ENCODE data around the gene PARP1. TPM values are rescaled to one million over a fixed set of nuclear protein-coding genes. Genes with fewer than 3 reads are reported as not detected.
"Not testable (repeated sequence)": the region's sequence is repeated elsewhere in the genome, so short reads cannot be mapped to it uniquely, and the experiment has no call there.

The PARP1 gene
- total RNA-seq, 1 experiment from 2014 or later = 376 TPM

GRCh38 chr1:226342656-226343055 lies 65.2 kb downstream of the PARP1 start:
- DNase-seq (ENCODE audit: low spot score) (no peak), ATAC-seq (no peak)
- no peak for TF ChIP-seq PREB (CRISPR knock-in tag; IDR thresholded peaks at IDR 0.05; ENCODE audit: borderline replicate concordance)
- TF ChIP-seq, protein P1, sequence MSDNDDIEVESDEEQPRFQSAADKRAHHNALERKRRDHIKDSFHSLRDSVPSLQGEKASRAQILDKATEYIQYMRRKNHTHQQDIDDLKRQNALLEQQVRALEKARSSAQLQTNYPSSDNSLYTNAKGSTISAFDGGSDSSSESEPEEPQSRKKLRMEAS (CRISPR knock-in tag; IDR thresholded peaks at IDR 0.05) = no peak
- TF ChIP-seq E2F5 (CRISPR knock-in tag; IDR thresholded peaks at IDR 0.05) = no peak
- TF ChIP-seq FOXJ3 (CRISPR knock-in tag; IDR thresholded peaks at IDR 0.05; ENCODE audit: borderline replicate concordance) = no peak
- TF ChIP-seq, protein P2, sequence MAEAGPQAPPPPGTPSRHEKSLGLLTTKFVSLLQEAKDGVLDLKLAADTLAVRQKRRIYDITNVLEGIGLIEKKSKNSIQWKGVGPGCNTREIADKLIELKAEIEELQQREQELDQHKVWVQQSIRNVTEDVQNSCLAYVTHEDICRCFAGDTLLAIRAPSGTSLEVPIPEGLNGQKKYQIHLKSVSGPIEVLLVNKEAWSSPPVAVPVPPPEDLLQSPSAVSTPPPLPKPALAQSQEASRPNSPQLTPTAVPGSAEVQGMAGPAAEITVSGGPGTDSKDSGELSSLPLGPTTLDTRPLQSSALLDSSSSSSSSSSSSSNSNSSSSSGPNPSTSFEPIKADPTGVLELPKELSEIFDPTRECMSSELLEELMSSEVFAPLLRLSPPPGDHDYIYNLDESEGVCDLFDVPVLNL (CRISPR knock-in tag; IDR thresholded peaks at IDR 0.05; ENCODE audit: borderline replicate concordance, low read depth) = no peak
- no peak for TF ChIP-seq GTF2I (CRISPR knock-in tag; conservative IDR thresholded peaks at IDR 0.05)
- no peak for TF ChIP-seq ATF1 (CRISPR knock-in tag; IDR thresholded peaks at IDR 0.05)
- no peak for TF ChIP-seq NR2C2 (CRISPR knock-in tag; IDR thresholded peaks at IDR 0.05)
- no peak for TF ChIP-seq PRDM15 (CRISPR knock-in tag; IDR thresholded peaks at IDR 0.05)
- TF ChIP-seq GRHL2 (CRISPR knock-in tag; IDR thresholded peaks at IDR 0.05; ENCODE audit: insufficient replicate concordance, severe bottlenecking) = no peak
- TF ChIP-seq ZNF671 (CRISPR knock-in tag; IDR thresholded peaks at IDR 0.05) = no peak
- TF ChIP-seq HMGA2 (CRISPR knock-in tag; IDR thresholded peaks at IDR 0.05) = no peak
- no peaks in the 10 kb centered on the region for H3K4me1 Mint-ChIP-seq
- CTCF ChIA-PET = no interaction called here
- peaks cover 8% of the 10 kb centered on the region for H3K36me3 Mint-ChIP-seq
- POLR2A ChIA-PET = no interaction called here
- H3K27me3 Mint-ChIP-seq (ENCODE audit: low read depth) = peaks cover 9% of the 10 kb centered on the region
- no peak overlapping the region for H3K27ac Mint-ChIP-seq
- no peak overlapping the region for H3K4me3 Mint-ChIP-seq
- H3K9me3 Mint-ChIP-seq = peaks cover 37% of the 10 kb centered on the region

DNA sequence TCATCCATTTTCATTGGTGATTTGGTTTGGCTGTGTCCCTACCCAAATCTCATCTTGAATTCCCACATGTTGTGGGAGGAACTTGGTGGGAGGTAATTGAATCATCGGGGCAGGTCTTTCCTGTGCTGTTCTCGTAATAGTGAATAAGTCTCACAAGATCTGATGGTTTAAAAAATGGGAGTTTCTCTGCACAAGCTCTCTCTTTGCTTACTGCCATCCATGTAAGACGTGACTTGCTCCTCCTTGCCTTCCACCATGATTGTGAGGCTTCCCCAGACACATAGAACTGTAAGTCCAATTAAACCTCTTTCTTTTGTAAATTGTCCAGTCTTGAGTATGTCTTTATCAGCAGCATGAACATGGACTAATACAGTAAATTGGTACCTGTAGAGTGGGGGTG lies 67.8 kb downstream of the PARP1 start:
- ATAC-seq; H3K4me1 Mint-ChIP-seq; H3K4me3 Mint-ChIP-seq; POLR2A ChIA-PET; H3K27me3 Mint-ChIP-seq (ENCODE audit: low read depth); H3K27ac Mint-ChIP-seq; DNase-seq (ENCODE audit: low spot score); H3K36me3 Mint-ChIP-seq: not testable (repeated sequence)
- H3K9me3 Mint-ChIP-seq = peaks cover 37% of the 10 kb centered on the region
- CTCF ChIA-PET = interaction anchor here (1.0 kb wide), 1 partner anchor 215 kb away, joined by 4 read pairs; no protein-coding TSS in a partner anchor

DNA sequence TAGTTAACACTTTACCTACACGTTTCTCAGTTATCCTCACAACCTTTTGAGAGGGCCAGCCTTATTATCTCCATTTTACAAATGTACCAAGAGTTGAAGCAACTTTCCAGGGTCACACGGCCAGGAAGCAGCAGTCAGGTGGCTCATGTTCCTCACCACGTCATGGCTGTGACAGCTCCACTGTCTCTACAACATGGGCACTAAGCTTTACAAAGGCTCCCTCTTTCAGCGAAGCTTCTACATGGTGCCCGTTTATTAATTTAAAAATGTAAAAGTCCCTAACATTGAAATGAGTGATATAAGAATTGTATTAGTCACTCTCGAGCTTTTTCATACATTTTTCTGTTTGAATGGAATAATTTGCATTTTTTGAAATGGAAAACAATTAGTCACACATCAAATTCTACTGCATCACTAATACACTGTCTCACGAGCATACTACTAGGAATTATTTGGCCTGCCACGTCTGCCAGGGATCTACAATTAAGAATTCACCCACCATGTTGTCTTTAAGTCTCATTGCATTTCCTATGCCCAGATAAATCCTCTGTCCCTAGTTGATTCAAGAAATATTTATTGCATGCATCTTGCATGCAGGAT lies 70.5 kb downstream of the PARP1 start:
- H3K4me3 Mint-ChIP-seq = no peak overlapping the region
- H3K27me3 Mint-ChIP-seq (ENCODE audit: low read depth) = peaks cover 9% of the 10 kb centered on the region
- H3K4me1 Mint-ChIP-seq = peaks cover 7% of the 10 kb centered on the region
- CTCF ChIA-PET = no interaction called here
- ATAC-seq (no peak), DNase-seq (ENCODE audit: low spot score) (no peak)
- no peak overlapping the region for H3K27ac Mint-ChIP-seq
- POLR2A ChIA-PET = no interaction called here
- peaks cover 8% of the 10 kb centered on the region for H3K36me3 Mint-ChIP-seq
- peaks cover 26% of the 10 kb centered on the region for H3K9me3 Mint-ChIP-seq
- no peak for TF ChIP-seq ZNF263 (CRISPR knock-in tag; IDR thresholded peaks at IDR 0.05; ENCODE audit: low read depth)
- TF ChIP-seq, protein P3, sequence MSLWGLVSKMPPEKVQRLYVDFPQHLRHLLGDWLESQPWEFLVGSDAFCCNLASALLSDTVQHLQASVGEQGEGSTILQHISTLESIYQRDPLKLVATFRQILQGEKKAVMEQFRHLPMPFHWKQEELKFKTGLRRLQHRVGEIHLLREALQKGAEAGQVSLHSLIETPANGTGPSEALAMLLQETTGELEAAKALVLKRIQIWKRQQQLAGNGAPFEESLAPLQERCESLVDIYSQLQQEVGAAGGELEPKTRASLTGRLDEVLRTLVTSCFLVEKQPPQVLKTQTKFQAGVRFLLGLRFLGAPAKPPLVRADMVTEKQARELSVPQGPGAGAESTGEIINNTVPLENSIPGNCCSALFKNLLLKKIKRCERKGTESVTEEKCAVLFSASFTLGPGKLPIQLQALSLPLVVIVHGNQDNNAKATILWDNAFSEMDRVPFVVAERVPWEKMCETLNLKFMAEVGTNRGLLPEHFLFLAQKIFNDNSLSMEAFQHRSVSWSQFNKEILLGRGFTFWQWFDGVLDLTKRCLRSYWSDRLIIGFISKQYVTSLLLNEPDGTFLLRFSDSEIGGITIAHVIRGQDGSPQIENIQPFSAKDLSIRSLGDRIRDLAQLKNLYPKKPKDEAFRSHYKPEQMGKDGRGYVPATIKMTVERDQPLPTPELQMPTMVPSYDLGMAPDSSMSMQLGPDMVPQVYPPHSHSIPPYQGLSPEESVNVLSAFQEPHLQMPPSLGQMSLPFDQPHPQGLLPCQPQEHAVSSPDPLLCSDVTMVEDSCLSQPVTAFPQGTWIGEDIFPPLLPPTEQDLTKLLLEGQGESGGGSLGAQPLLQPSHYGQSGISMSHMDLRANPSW (CRISPR knock-in tag; conservative IDR thresholded peaks at IDR 0.05; ENCODE audit: low read depth) = no peak
- no peak for TF ChIP-seq NFATC4 (CRISPR knock-in tag; IDR thresholded peaks at IDR 0.05)
- TF ChIP-seq ZNF416 (CRISPR knock-in tag; IDR thresholded peaks at IDR 0.05) = no peak
- no peak for TF ChIP-seq PRDM15 (CRISPR knock-in tag; IDR thresholded peaks at IDR 0.05)

Measured in WTC11 (cell line).